ENCODE measurements around the gene HNMT.

GRCh38 chr2:137961602-137962001, 2.7 kb upstream of the HNMT start:
- TF ChIP-seq CTCF (IDR thresholded peaks at IDR 0.05): no peak
- no peak for TF ChIP-seq POLR2AphosphoS5 (IDR thresholded peaks at IDR 0.05; ENCODE audit: low read depth, low read length)
- TF ChIP-seq REST (IDR thresholded peaks at IDR 0.05; ENCODE audit: insufficient read depth in 1 of 2, low read depth in 2 of 2, low read length in 1 of 2): no peak
- TF ChIP-seq SIN3A (IDR thresholded peaks at IDR 0.05; ENCODE audit: borderline replicate concordance, insufficient read depth, low read depth, low read length): no peak
- TF ChIP-seq TCF7L2 (IDR thresholded peaks at IDR 0.05; ENCODE audit: low read depth, low read length): no peak
